RWPE1 (cell line): ENCODE measurements around the gene PGRMC1.
A peak's percentile ranks its signal among the peaks of the same experiment; 100 is the strongest.

Experiments
- CTCF ChIA-PET: fragments of 350-600 bp; sonication (Branson Sonifier 250); formaldehyde crosslinking; extraction: SDS; loops from one replicate; lab custom pipeline; 2021; lab: Yijun Ruan, JAX
- POLR2A ChIA-PET: fragments of 400-600 bp; formaldehyde crosslinking; extraction: SDS; loops from one replicate; lab custom pipeline; 2020; ENCODE audit warnings: antibody characterized with exemption; ENCODE audit not compliant: low non-redundant PET; lab: Yijun Ruan, JAX
- DNase-seq: peaks from one replicate; pipeline ENCODE4 v3.0.0; 2012; ENCODE audit warnings: low spot score
- H3K27ac ChIP-seq: fragments of 450-650 bp; 2 replicates; pipeline ENCODE4 v1.5.1; 2017
- CTCF ChIP-seq: fragments of 450-650 bp; conservative IDR thresholded peaks from 2 replicates; pipeline ENCODE4 v1.5.1; 2017; ENCODE audit warnings: low read depth, mild to moderate bottlenecking

The PGRMC1 gene

GRCh38 chrX:119229253-119229615 lies 6.9 kb upstream of the PGRMC1 start:
- ChIA-PET CTCF (interaction anchor here (0.5 kb wide), 1 partner anchor 13 kb away, joined by 3 read pairs; no protein-coding TSS in a partner anchor), POLR2A (no interaction called here)
- no peak for DNase-seq
- no peak overlapping the region for H3K27ac ChIP-seq
- no peak for TF ChIP-seq CTCF

- ChIA-PET CTCF (interaction anchor here (0.5 kb wide), 1 partner anchor 81 kb away, joined by 3 read pairs; no protein-coding TSS in a partner anchor), POLR2A (no interaction called here)
- no peak for DNase-seq
- H3K27ac ChIP-seq, result no peak overlapping the region
- no peak for TF ChIP-seq CTCF
Measured at GRCh38 chrX:119230850-119231249, 5.2 kb upstream of the PGRMC1 start.

- TF ChIP-seq CTCF, result no peak
- CTCF ChIA-PET, result no interaction called here
- no peak overlapping the region for H3K27ac ChIP-seq
- DNase-seq, result no peak
- POLR2A ChIA-PET, result no interaction called here
Measured at GRCh38 chrX:119231936-119232445, 4.1 kb upstream of the PGRMC1 start.

GRCh38 chrX:119235051-119235511 lies 1.0 kb upstream of the PGRMC1 start:
- no peak for TF ChIP-seq CTCF
- CTCF ChIA-PET, result no interaction called here
- POLR2A ChIA-PET, result no interaction called here
- DNase-seq, result no peak
- H3K27ac ChIP-seq, result no peak overlapping the region

GRCh38 chrX:119236623-119237561 lies 807 bp downstream of the PGRMC1 start:
- DNase-seq, result peak; percentile 9
- no peak for TF ChIP-seq CTCF
- peak overlapping the region; percentile 67 for H3K27ac ChIP-seq
- CTCF ChIA-PET, result no interaction called here
- POLR2A ChIA-PET, result interaction anchor here (0.6 kb wide), 1 partner anchor 368 kb away, joined by 3 read pairs; no protein-coding TSS in a partner anchor

GRCh38 chrX:119237562-119237942 lies 1.5 kb downstream of the PGRMC1 start:
- CTCF ChIA-PET, result no interaction called here
- no peak for TF ChIP-seq CTCF
- DNase-seq, result no peak
- POLR2A ChIA-PET, result no interaction called here
- peak overlapping the region; percentile 67; the same call in 1 of the 2 replicates for H3K27ac ChIP-seq
